ENCODE measurements around the gene BLOC1S5. TPM values are rescaled to one million over a fixed set of nuclear protein-coding genes. Genes with fewer than 3 reads are reported as not detected.

BLOC1S5 gene
- total and polyA plus RNA-seq, 7 experiments from 2014 or later, result 9.6 to 39.2 (median 24.9) TPM

DNA sequence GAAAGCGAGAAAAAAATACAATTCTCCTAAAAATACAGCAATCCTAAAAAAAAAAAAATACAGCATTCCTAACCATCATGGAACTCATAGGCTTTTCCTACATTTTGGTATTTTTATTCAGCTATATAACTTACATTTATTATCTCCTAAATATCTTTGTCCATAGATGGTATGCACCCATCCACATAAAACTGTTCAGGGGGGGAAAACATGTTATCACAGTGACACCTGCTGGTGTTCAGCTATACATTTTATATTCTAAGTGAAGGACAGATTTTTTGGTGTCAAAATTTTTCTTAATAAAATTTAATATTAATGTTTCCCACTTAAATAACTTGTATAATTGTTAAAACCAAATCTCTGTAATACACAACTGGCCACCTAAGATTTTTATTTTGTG is 58.0 kb downstream of the BLOC1S5 start:
- ATAC-seq, result no peak
- POLR2A ChIA-PET, result no interaction called here

DNA sequence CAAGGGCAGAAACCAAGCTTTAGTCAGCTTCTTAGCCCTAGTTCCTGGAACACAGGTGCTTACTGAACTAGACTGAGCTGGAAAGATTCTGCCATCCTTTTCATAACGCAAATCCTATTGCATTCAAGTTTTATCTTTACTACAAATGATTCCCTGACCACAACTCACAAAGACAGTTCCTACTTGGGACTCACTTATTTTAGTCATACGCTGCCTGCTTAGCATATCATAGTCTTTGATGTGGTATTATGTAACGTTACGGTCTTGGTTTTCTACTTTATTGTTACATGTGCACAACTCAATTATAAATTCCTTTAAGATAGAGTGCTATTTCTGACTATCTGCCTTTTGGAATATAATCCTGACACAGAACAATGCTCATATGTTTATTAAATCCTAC is 59.1 kb downstream of the BLOC1S5 start:
- Histone ChIP-seq H3K9me3 (ENCODE audit: control insufficient read depth in 2 of 3, low read length in 3 of 3) (no peaks in the 10 kb centered on the region), H3K27ac (ENCODE audit: low read depth, low read length) (no peak overlapping the region), H3K4me3 (ENCODE audit: low read length) (no peak overlapping the region), H3K27me3 (ENCODE audit: control insufficient read depth in 2 of 2, insufficient read depth in 2 of 2, low read length in 2 of 2) (no peaks in the 10 kb centered on the region), H3K36me3 (ENCODE audit: control insufficient read depth in 2 of 3, insufficient read depth in 3 of 3, low read length in 3 of 3) (no peaks in the 10 kb centered on the region), H3K4me1 (ENCODE audit: control insufficient read depth in 2 of 2, insufficient read depth in 2 of 2, low read length in 2 of 2) (no peaks in the 10 kb centered on the region)
- Mint-ChIP-seq H3K4me1 (peaks cover 0 to 10% (median 4%) of the 10 kb centered on the region in 7 donors), H3K27me3 (peaks cover 0 to 6% (median 0%) of the 10 kb centered on the region in 5 donors), H3K27ac (no peak overlapping the region), H3K36me3 (peaks cover 0 to 7% (median 3%) of the 10 kb centered on the region in 5 donors), H3K4me3 (no peak overlapping the region), H3K9me3 (no peaks in the 10 kb centered on the region)
- ChIA-PET CTCF (interaction anchor here (0.8 kb wide), 1 partner anchor 278 kb away, joined by 6 read pairs; no protein-coding TSS in a partner anchor), POLR2A (no interaction called here)
- ATAC-seq (no peak), DNase-seq (peak in 1 of 9 donors; percentile 1)
- intact Hi-C loops (cut with micrococcal nuclease), result loop anchor here in 1 of 2 donors (5.0 to 10.0 kb wide), 2 partner anchors 90 to 1328 kb away; partner anchors contain the start of gene TXNDC5

More for the DNA sequence above, 58.0 kb downstream of the BLOC1S5 start:
- Histone ChIP-seq H3K27ac (ENCODE audit: low read depth, low read length) (no peak overlapping the region), H3K4me3 (ENCODE audit: low read length) (no peak overlapping the region), H3K9me3 (ENCODE audit: control insufficient read depth in 2 of 3, low read length in 3 of 3) (no peaks in the 10 kb centered on the region), H3K27me3 (ENCODE audit: control insufficient read depth in 2 of 2, insufficient read depth in 2 of 2, low read length in 2 of 2) (no peaks in the 10 kb centered on the region), H3K4me1 (ENCODE audit: control insufficient read depth in 2 of 2, insufficient read depth in 2 of 2, low read length in 2 of 2) (no peaks in the 10 kb centered on the region), H3K36me3 (ENCODE audit: control insufficient read depth in 2 of 3, insufficient read depth in 3 of 3, low read length in 3 of 3) (no peaks in the 10 kb centered on the region)
- H3K4me3 Mint-ChIP-seq, result no peak overlapping the region
- peaks cover 0 to 4% (median 0%) of the 10 kb centered on the region in 5 donors for H3K27me3 Mint-ChIP-seq
- H3K27ac Mint-ChIP-seq, result no peak overlapping the region
- no peaks in the 10 kb centered on the region for H3K9me3 Mint-ChIP-seq
- intact Hi-C loops (cut with micrococcal nuclease), result loop anchor here (1.0 to 10.0 kb wide), 4 partner anchors 91 to 1329 kb away; partner anchors contain the start of gene TXNDC5 (in 1 of the 2)
- CTCF ChIA-PET, result interaction anchor here (0.9 kb wide), 1 partner anchor 59 kb away, joined by 3 read pairs; no protein-coding TSS in a partner anchor
- peaks cover 0 to 12% (median 4%) of the 10 kb centered on the region in 7 donors for H3K4me1 Mint-ChIP-seq
- peaks cover 0 to 10% (median 3%) of the 10 kb centered on the region in 5 donors for H3K36me3 Mint-ChIP-seq
- DNase-seq, result peak in 1 of 9 donors; percentile 2

GRCh38 chr6:8000636-8001035 is 63.6 kb downstream of the BLOC1S5 start:
- CTCF ChIA-PET, result interaction anchor here (0.6 kb wide), 1 partner anchor 297 kb away, joined by 3 read pairs; no protein-coding TSS in a partner anchor
- no peak overlapping the region for H3K4me3 ChIP-seq (ENCODE audit: low read length)
- Mint-ChIP-seq H3K36me3 (peaks cover 0 to 15% (median 4%) of the 10 kb centered on the region in 5 donors), H3K9me3 (no peaks in the 10 kb centered on the region), H3K27me3 (peaks cover 0 to 6% (median 0%) of the 10 kb centered on the region in 5 donors), H3K27ac (no peak overlapping the region), H3K4me3 (no peak overlapping the region), H3K4me1 (peaks cover 0 to 7% (median 4%) of the 10 kb centered on the region in 7 donors)
- POLR2A ChIA-PET, result no interaction called here
- H3K36me3 ChIP-seq (ENCODE audit: control insufficient read depth in 2 of 3, insufficient read depth in 3 of 3, low read length in 3 of 3), result no peaks in the 10 kb centered on the region
- no peaks in the 10 kb centered on the region for H3K9me3 ChIP-seq (ENCODE audit: control insufficient read depth in 2 of 3, low read length in 3 of 3)
- ATAC-seq, result no peak
- no peaks in the 10 kb centered on the region for H3K27me3 ChIP-seq (ENCODE audit: control insufficient read depth in 2 of 2, insufficient read depth in 2 of 2, low read length in 2 of 2)
- H3K27ac ChIP-seq (ENCODE audit: low read depth, low read length), result no peak overlapping the region
- H3K4me1 ChIP-seq (ENCODE audit: control insufficient read depth in 2 of 2, insufficient read depth in 2 of 2, low read length in 2 of 2), result no peaks in the 10 kb centered on the region
- intact Hi-C loops (cut with micrococcal nuclease), result loop anchor here in 1 of 2 donors (10.0 kb wide), 1 partner anchor 86 kb away; the partner anchor contains the start of gene TXNDC5
- DNase-seq, result no peak

- Histone ChIP-seq H3K9me3 (ENCODE audit: control insufficient read depth in 2 of 3, low read length in 3 of 3) (no peaks in the 10 kb centered on the region), H3K36me3 (ENCODE audit: control insufficient read depth in 2 of 3, insufficient read depth in 3 of 3, low read length in 3 of 3) (no peaks in the 10 kb centered on the region), H3K4me1 (ENCODE audit: control insufficient read depth in 2 of 2, insufficient read depth in 2 of 2, low read length in 2 of 2) (no peaks in the 10 kb centered on the region), H3K27ac (ENCODE audit: low read depth, low read length) (no peak overlapping the region), H3K4me3 (ENCODE audit: low read length) (no peak overlapping the region), H3K27me3 (ENCODE audit: control insufficient read depth in 2 of 2, insufficient read depth in 2 of 2, low read length in 2 of 2) (no peaks in the 10 kb centered on the region)
- DNase-seq (no peak), ATAC-seq (no peak)
- intact Hi-C loops (cut with micrococcal nuclease), result loop anchor here in 1 of 2 donors (10.0 kb wide), 1 partner anchor 85 kb away; the partner anchor contains the start of gene TXNDC5
- Mint-ChIP-seq H3K4me1 (peaks cover 0 to 3% (median 2%) of the 10 kb centered on the region in 7 donors), H3K27ac (no peak overlapping the region), H3K36me3 (peaks cover 0 to 15% (median 5%) of the 10 kb centered on the region in 5 donors), H3K9me3 (no peaks in the 10 kb centered on the region), H3K4me3 (no peak overlapping the region), H3K27me3 (peaks cover 0 to 6% (median 0%) of the 10 kb centered on the region in 5 donors)
- POLR2A ChIA-PET, result no interaction called here
- CTCF ChIA-PET, result interaction anchor here (0.6 kb wide), 1 partner anchor 298 kb away, joined by 3 read pairs; no protein-coding TSS in a partner anchor
These were observed 64.0 kb downstream of the BLOC1S5 start for GRCh38 chr6:8000188-8000596.

GRCh38 chr6:7999201-7999600 is 65.0 kb downstream of the BLOC1S5 start:
- H3K36me3 ChIP-seq (ENCODE audit: control insufficient read depth in 2 of 3, insufficient read depth in 3 of 3, low read length in 3 of 3), result no peaks in the 10 kb centered on the region
- no peaks in the 10 kb centered on the region for H3K27me3 ChIP-seq (ENCODE audit: control insufficient read depth in 2 of 2, insufficient read depth in 2 of 2, low read length in 2 of 2)
- POLR2A ChIA-PET, result no interaction called here
- Mint-ChIP-seq H3K9me3 (no peaks in the 10 kb centered on the region), H3K4me1 (peaks cover 0 to 2% (median 0%) of the 10 kb centered on the region in 7 donors), H3K4me3 (no peak overlapping the region), H3K36me3 (peaks cover 0 to 21% (median 14%) of the 10 kb centered on the region in 5 donors), H3K27me3 (peaks cover 0 to 6% (median 0%) of the 10 kb centered on the region in 5 donors), H3K27ac (no peak overlapping the region)
- intact Hi-C loops (cut with micrococcal nuclease), result no loop called here
- DNase-seq, result no peak
- CTCF ChIA-PET, result no interaction called here
- H3K27ac ChIP-seq (ENCODE audit: low read depth, low read length), result no peak overlapping the region
- ATAC-seq, result no peak
- H3K4me1 ChIP-seq (ENCODE audit: control insufficient read depth in 2 of 2, insufficient read depth in 2 of 2, low read length in 2 of 2), result no peaks in the 10 kb centered on the region
- no peak overlapping the region for H3K4me3 ChIP-seq (ENCODE audit: low read length)
- no peaks in the 10 kb centered on the region for H3K9me3 ChIP-seq (ENCODE audit: control insufficient read depth in 2 of 3, low read length in 3 of 3)

GRCh38 chr6:7998103-7998725 is 66.0 kb downstream of the BLOC1S5 start:
- H3K36me3 Mint-ChIP-seq, result peaks cover 0 to 26% (median 18%) of the 10 kb centered on the region in 5 donors
- intact Hi-C loops (cut with micrococcal nuclease), result no loop called here
- Histone ChIP-seq H3K4me3 (ENCODE audit: low read length) (no peak overlapping the region), H3K36me3 (ENCODE audit: control insufficient read depth in 2 of 3, insufficient read depth in 3 of 3, low read length in 3 of 3) (no peaks in the 10 kb centered on the region), H3K4me1 (ENCODE audit: control insufficient read depth in 2 of 2, insufficient read depth in 2 of 2, low read length in 2 of 2) (no peaks in the 10 kb centered on the region), H3K9me3 (ENCODE audit: control insufficient read depth in 2 of 3, low read length in 3 of 3) (no peaks in the 10 kb centered on the region), H3K27me3 (ENCODE audit: control insufficient read depth in 2 of 2, insufficient read depth in 2 of 2, low read length in 2 of 2) (no peaks in the 10 kb centered on the region), H3K27ac (ENCODE audit: low read depth, low read length) (no peak overlapping the region)
- H3K4me1 Mint-ChIP-seq, result peaks cover 0 to 2% (median 0%) of the 10 kb centered on the region in 7 donors
- no peak overlapping the region for H3K4me3 Mint-ChIP-seq
- no peak overlapping the region for H3K27ac Mint-ChIP-seq
- POLR2A ChIA-PET, result no interaction called here
- peaks cover 0 to 6% (median 0%) of the 10 kb centered on the region in 5 donors for H3K27me3 Mint-ChIP-seq
- ATAC-seq, result no peak
- H3K9me3 Mint-ChIP-seq, result peaks cover 0 to 5% (median 0%) of the 10 kb centered on the region in 11 donors
- DNase-seq, result no peak
- CTCF ChIA-PET, result no interaction called here
